ENCODE measurements around the gene MMP17. TPM values are rescaled to one million over a fixed set of nuclear protein-coding genes. Genes with fewer than 3 reads are reported as not detected.

MMP17 gene
- total RNA-seq, 1 experiment from 2014 or later = 0.61 TPM

DNA sequence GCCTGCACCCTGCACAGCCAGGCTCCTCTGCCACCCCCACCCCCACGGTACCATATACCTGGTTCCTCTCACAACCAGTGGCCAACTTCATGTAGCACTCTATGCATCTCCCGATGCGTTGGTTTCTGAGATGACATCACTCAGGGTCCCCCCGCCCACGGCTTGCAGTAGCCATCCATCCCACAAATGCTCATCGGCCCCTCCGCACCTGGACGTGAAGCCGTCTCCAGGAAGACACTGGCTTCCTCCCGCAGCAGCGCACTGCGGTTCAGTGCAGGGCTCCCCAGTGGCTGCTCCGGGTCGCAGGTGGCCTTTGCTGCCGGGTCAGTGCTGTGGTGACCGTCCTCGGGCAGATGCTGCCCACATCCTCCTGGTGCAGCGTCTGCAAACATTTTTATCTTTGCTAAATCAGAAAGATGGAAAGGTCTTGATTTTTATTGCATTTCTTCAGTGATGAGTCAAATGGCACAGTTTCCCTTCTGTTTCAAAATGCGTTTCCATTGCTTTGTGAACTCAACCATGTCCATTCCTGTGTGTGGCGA is 27.5 kb upstream of the MMP17 start:
- peaks cover 41% of the 10 kb centered on the region for H3K36me3 Mint-ChIP-seq (ENCODE audit: insufficient read depth, unreplicated experiment)
- no peaks in the 10 kb centered on the region for H3K9me3 Mint-ChIP-seq (ENCODE audit: low read depth, unreplicated experiment)
- no peak for DNase-seq
- no peaks in the 10 kb centered on the region for H3K4me1 Mint-ChIP-seq (ENCODE audit: low read depth, unreplicated experiment)
- H3K27ac Mint-ChIP-seq (ENCODE audit: unreplicated experiment) = no peak overlapping the region
- TF ChIP-seq, protein P1, sequence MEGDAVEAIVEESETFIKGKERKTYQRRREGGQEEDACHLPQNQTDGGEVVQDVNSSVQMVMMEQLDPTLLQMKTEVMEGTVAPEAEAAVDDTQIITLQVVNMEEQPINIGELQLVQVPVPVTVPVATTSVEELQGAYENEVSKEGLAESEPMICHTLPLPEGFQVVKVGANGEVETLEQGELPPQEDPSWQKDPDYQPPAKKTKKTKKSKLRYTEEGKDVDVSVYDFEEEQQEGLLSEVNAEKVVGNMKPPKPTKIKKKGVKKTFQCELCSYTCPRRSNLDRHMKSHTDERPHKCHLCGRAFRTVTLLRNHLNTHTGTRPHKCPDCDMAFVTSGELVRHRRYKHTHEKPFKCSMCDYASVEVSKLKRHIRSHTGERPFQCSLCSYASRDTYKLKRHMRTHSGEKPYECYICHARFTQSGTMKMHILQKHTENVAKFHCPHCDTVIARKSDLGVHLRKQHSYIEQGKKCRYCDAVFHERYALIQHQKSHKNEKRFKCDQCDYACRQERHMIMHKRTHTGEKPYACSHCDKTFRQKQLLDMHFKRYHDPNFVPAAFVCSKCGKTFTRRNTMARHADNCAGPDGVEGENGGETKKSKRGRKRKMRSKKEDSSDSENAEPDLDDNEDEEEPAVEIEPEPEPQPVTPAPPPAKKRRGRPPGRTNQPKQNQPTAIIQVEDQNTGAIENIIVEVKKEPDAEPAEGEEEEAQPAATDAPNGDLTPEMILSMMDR (IDR thresholded peaks at IDR 0.05; ENCODE audit: unreplicated experiment) = no peak
- no peaks in the 10 kb centered on the region for H3K27me3 Mint-ChIP-seq (ENCODE audit: unreplicated experiment)
- no peak overlapping the region for H3K4me3 Mint-ChIP-seq (ENCODE audit: low read depth, unreplicated experiment)
- BruUV-seq (replicated peaks) = no TSS peak
- intact Hi-C loops (cut with micrococcal nuclease; ENCODE audit: unreplicated experiment) = no loop called here
- CTCF ChIA-PET = no interaction called here

DNA sequence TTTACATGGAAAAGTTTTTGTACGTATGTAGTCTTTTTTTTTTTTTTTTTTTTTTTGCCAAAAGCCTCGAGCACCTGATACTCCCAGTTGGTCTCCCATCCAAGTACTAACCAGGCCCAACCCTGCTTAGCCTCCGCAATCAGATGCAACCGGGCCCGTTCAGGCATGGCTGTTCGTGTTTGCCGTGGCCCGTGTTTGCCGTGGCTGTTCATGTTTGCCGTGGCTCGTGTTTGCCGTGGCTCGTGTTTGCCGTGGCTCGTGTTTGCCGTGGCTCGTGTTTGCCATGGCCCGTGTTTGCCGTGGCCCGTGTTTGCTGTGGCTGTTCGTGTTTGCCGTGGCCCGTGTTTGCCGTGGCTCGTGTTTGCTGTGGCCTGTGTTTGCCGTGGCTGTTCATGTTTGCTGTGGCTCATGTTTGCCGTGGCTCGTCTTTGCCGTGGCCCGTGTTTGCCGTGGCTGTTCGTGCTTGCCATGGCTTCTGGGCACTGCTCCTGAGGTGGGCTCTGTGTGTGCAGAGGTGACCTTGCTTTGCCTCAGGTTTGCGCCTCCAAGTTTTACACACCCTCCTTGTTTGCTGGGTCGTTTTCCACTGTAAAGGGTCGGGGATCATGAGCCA is 26.8 kb upstream of the MMP17 start:
- H3K9me3 Mint-ChIP-seq (ENCODE audit: low read depth, unreplicated experiment) = no peaks in the 10 kb centered on the region

DNA sequence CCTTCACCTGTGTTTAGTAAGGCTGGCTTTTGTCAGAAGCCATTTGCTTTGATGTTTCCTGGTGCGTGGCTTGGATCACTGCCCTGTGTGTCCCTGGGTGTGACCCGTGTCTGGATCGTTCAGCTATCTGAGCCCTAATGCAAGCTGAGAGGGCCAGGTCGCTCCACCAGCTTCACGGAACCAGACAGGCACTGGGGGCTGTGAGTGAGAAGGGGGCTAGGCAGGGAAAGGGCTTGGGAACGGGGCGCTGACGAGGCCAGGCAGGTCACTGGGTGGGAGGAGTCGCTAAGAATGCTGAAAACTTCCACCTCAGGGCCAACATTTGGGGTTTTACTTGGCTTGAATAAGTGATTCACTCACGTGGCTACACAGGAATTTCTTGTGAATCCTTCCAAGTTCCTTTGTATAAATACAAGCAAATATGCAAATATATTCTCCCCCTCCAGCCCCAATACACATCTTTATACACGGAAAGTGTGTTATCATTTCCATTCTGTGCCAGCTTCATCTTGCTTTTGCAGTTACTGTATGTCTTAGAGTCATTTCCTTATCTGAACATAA is 24.2 kb upstream of the MMP17 start:
- TF ChIP-seq, protein P1 (IDR thresholded peaks at IDR 0.05; ENCODE audit: unreplicated experiment) = no peak
- CTCF ChIA-PET = no interaction called here
- Mint-ChIP-seq H3K27me3 (ENCODE audit: unreplicated experiment) (no peaks in the 10 kb centered on the region), H3K4me3 (ENCODE audit: low read depth, unreplicated experiment) (no peak overlapping the region), H3K4me1 (ENCODE audit: low read depth, unreplicated experiment) (no peaks in the 10 kb centered on the region), H3K36me3 (ENCODE audit: insufficient read depth, unreplicated experiment) (peaks cover 29% of the 10 kb centered on the region), H3K9me3 (ENCODE audit: low read depth, unreplicated experiment) (no peaks in the 10 kb centered on the region), H3K27ac (ENCODE audit: unreplicated experiment) (no peak overlapping the region)
- DNase-seq = no peak
- BruUV-seq (replicated peaks) = no TSS peak
- intact Hi-C loops (cut with micrococcal nuclease; ENCODE audit: unreplicated experiment) = no loop called here

More for the DNA sequence above, 26.8 kb upstream of the MMP17 start:
- Mint-ChIP-seq H3K27ac (ENCODE audit: unreplicated experiment) (no peak overlapping the region), H3K4me1 (ENCODE audit: low read depth, unreplicated experiment) (no peaks in the 10 kb centered on the region), H3K36me3 (ENCODE audit: insufficient read depth, unreplicated experiment) (peaks cover 41% of the 10 kb centered on the region), H3K4me3 (ENCODE audit: low read depth, unreplicated experiment) (no peak overlapping the region), H3K27me3 (ENCODE audit: unreplicated experiment) (no peaks in the 10 kb centered on the region)
- BruUV-seq (replicated peaks) = no TSS peak
- TF ChIP-seq, protein P1 (IDR thresholded peaks at IDR 0.05; ENCODE audit: unreplicated experiment) = no peak
- no peak for DNase-seq
- intact Hi-C loops (cut with micrococcal nuclease; ENCODE audit: unreplicated experiment) = no loop called here
- CTCF ChIA-PET = no interaction called here

DNA sequence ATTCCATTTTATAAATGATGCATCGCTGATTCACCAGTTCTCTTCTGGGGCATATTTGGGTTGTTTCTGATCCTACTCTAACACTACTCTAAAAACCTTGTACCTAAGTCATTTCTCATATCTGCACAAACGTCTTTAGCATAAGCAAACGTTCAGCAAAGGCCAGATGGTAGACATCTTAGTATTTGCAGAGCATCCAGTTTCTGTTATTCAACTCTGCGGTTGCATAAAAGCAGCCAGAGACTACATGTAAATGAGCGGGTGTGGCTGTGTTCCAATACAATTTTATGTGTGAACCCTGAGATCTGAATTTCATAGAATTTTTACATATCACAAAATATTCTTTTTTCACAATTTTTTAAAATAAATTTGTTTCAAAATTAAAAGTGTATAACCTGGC is 22.8 kb upstream of the MMP17 start:
- no peaks in the 10 kb centered on the region for H3K27me3 Mint-ChIP-seq (ENCODE audit: unreplicated experiment)
- no peaks in the 10 kb centered on the region for H3K9me3 Mint-ChIP-seq (ENCODE audit: low read depth, unreplicated experiment)
- no peak overlapping the region for H3K27ac Mint-ChIP-seq (ENCODE audit: unreplicated experiment)
- intact Hi-C loops (cut with micrococcal nuclease; ENCODE audit: unreplicated experiment) = no loop called here
- CTCF ChIA-PET = no interaction called here
- peaks cover 19% of the 10 kb centered on the region for H3K36me3 Mint-ChIP-seq (ENCODE audit: insufficient read depth, unreplicated experiment)
- no peak overlapping the region for H3K4me3 Mint-ChIP-seq (ENCODE audit: low read depth, unreplicated experiment)
- TF ChIP-seq, protein P1 (IDR thresholded peaks at IDR 0.05; ENCODE audit: unreplicated experiment) = no peak
- no peaks in the 10 kb centered on the region for H3K4me1 Mint-ChIP-seq (ENCODE audit: low read depth, unreplicated experiment)
- no peak for DNase-seq
- no TSS peak for BruUV-seq (replicated peaks)

Measured in Calu3 (cell line).